ENCODE data around the gene PKN2. TPM values are rescaled to one million over a fixed set of nuclear protein-coding genes. Genes with fewer than 3 reads are reported as not detected.

Gene PKN2
- total RNA-seq: 22.6 and 28.7 TPM in 2 replicates
- polyA plus RNA-seq: 26.8 and 29.9 TPM in 2 replicates
- 14.2 and 17.3 TPM in 2 replicates for polyA plus RNA-seq (2012)
- 6.0 and 8.0 TPM in 2 replicates for polyA minus RNA-seq (ENCODE audit: low replicate concordance)

DNA sequence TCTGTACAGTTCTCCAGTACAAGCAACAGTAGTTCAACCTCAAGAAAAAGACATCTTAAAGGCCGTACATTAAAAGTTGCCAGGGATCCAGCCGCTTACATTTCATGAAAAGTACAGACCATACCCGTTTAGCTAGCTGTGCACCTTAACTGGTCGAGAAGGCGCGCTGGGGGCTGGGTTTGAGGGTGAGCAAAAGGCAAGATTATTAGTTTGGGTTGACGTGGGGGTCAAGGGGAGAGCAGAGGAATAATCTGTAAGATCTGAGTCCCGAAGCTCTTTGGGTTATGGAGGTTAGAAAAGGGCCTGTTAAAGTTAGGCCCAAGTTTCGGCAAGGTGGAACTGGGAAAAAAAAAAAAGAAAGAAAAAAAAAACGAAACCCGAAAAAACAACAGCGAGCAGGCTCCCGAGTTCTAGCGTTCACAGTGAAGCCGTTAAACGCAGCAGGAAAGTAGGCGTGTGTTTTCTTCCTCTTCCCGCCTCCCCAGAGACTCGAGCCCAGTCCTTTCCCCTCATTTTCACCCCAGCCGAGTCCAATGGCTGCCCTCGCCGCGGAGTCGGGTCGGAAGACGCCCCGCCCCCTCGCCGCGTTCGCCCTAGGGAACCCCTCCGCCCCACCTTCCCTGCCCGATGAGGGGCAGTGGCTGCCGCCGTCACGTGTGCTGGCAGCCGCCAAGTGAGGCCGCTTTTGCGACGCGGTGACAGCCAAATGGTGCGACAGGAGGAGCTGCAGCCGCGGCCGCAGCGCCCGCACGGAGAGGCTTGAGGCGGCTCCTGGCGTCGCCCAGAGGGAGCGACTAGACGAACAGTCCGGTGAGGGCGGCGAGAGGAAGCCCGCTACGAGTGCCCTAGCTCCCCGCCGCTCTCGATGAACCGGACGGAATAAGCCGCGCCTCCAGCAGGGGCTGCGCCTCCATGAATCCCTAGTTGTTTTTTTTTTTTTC, at the start of gene PKN2:
Gene PKN2, plus strand, starts transcription at position 733 of the 941 bp plus-strand sequence. CDS start 308 bp downstream, outside the sequence.
- Histone ChIP-seq H3K27me3 (ENCODE audit: control insufficient read depth, insufficient read depth, low read length) (no peaks in the 10 kb centered on the region), H4K20me1 (ENCODE audit: control insufficient read depth, extremely low read depth, insufficient read depth, low read length) (no peaks in the 10 kb centered on the region), H3K9me3 (ENCODE audit: control insufficient read depth, insufficient read depth, low read depth, low read length) (no peaks in the 10 kb centered on the region), H3K27ac (ENCODE audit: insufficient read depth, low read length) (peak within 1 kb of the TSS; percentile 73), H3K79me2 (ENCODE audit: control insufficient read depth, insufficient read depth, low read length) (peaks cover 37% of the 10 kb centered on the region), H3K4me1 (ENCODE audit: control insufficient read depth, extremely low read depth, insufficient read depth, low read length) (no peaks in the 10 kb centered on the region), H3K4me2 (ENCODE audit: extremely low read depth, insufficient read depth, low read length) (peak within 1 kb of the TSS; percentile 84), H2AFZ (ENCODE audit: low read length) (peak within 1 kb of the TSS; percentile 70), H3K9ac (ENCODE audit: insufficient read depth, low read length) (peak within 1 kb of the TSS; percentile 69), H3K4me3 (replicated peaks in 1 of 4; ENCODE audit: control extremely low read depth in 1 of 4, insufficient read depth in 1 of 4, low read depth in 3 of 4, low read length in 4 of 4) (peak within 1 kb of the TSS; percentile 71 to 99 (median 82)), H3K36me3 (ENCODE audit: control insufficient read depth, insufficient read depth, low read length) (no peaks in the 10 kb centered on the region)
- peak; percentile 98 to 99 for DNase-seq (ENCODE audit: low read depth in 2 of 2)
- TF ChIP-seq, protein P1, sequence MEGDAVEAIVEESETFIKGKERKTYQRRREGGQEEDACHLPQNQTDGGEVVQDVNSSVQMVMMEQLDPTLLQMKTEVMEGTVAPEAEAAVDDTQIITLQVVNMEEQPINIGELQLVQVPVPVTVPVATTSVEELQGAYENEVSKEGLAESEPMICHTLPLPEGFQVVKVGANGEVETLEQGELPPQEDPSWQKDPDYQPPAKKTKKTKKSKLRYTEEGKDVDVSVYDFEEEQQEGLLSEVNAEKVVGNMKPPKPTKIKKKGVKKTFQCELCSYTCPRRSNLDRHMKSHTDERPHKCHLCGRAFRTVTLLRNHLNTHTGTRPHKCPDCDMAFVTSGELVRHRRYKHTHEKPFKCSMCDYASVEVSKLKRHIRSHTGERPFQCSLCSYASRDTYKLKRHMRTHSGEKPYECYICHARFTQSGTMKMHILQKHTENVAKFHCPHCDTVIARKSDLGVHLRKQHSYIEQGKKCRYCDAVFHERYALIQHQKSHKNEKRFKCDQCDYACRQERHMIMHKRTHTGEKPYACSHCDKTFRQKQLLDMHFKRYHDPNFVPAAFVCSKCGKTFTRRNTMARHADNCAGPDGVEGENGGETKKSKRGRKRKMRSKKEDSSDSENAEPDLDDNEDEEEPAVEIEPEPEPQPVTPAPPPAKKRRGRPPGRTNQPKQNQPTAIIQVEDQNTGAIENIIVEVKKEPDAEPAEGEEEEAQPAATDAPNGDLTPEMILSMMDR (conservative IDR thresholded peaks at IDR 0.05 in 1 of 2, IDR thresholded peaks at IDR 0.05 in 1 of 2; ENCODE audit: low read depth in 1 of 2, low read length in 2 of 2): peak; percentile 4 to 9
- TF ChIP-seq EZH2 (IDR thresholded peaks at IDR 0.05; ENCODE audit: low read length, missing control alignments): no peak

DNA sequence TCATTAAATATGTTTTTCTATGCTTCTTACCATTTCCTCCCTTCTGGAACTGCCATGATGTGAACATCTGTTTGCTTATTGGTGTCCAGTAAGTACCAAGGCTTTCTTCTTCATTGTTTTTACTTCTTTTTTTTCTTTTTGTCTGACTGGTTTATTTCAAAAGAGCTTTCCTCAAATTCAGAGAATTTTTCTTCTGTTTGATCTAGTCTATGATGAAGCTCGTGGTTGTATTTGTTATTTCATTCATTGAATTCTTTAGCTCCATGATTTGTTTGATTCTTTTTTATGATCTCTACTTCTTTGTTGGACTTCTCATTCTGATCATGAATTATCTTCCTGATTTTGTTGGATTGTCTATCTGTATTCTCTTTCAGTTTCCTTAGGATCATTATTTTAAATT, 49.5 kb upstream of the PKN2 start:
- Histone ChIP-seq H3K36me3 (ENCODE audit: control insufficient read depth, insufficient read depth, low read length) (no peaks in the 10 kb centered on the region), H3K4me1 (ENCODE audit: control insufficient read depth, extremely low read depth, insufficient read depth, low read length) (no peaks in the 10 kb centered on the region), H2AFZ (ENCODE audit: low read length) (no peak overlapping the region), H3K79me2 (ENCODE audit: control insufficient read depth, insufficient read depth, low read length) (no peaks in the 10 kb centered on the region), H3K27ac (ENCODE audit: insufficient read depth, low read length) (no peak overlapping the region), H4K20me1 (ENCODE audit: control insufficient read depth, extremely low read depth, insufficient read depth, low read length) (peaks cover 2% of the 10 kb centered on the region), H3K27me3 (ENCODE audit: control insufficient read depth, insufficient read depth, low read length) (no peaks in the 10 kb centered on the region), H3K4me3 (replicated peaks in 1 of 4; ENCODE audit: control extremely low read depth in 1 of 4, insufficient read depth in 1 of 4, low read depth in 3 of 4, low read length in 4 of 4) (no peak overlapping the region), H3K4me2 (ENCODE audit: extremely low read depth, insufficient read depth, low read length) (no peak overlapping the region), H3K9ac (ENCODE audit: insufficient read depth, low read length) (no peak overlapping the region), H3K9me3 (ENCODE audit: control insufficient read depth, insufficient read depth, low read depth, low read length) (no peaks in the 10 kb centered on the region)
- TF ChIP-seq, protein P1 (conservative IDR thresholded peaks at IDR 0.05 in 1 of 2, IDR thresholded peaks at IDR 0.05 in 1 of 2; ENCODE audit: low read depth in 1 of 2, low read length in 2 of 2): no peak
- TF ChIP-seq EZH2 (IDR thresholded peaks at IDR 0.05; ENCODE audit: low read length, missing control alignments): no peak
- DNase-seq (ENCODE audit: low read depth in 2 of 2): no peak

DNA sequence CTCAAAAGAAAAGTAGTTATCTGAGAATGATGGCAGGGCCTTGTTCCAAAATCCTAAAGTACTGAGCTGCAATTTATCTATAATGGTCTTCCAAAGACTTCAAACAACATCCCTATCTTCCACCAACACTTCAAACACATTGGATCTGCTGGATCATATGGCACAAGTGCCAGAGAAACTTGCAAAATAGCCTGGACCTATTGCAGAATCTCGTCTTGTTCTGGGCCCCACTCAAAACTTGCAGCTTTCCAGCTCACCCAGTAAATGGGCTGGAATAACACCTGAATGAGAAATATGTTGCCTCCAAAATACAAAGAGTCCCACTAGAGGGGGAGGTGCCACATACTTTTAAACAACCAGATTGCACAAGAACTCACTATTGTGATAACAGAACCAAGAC, 44.0 kb upstream of the PKN2 start:
- Histone ChIP-seq H3K9ac (ENCODE audit: insufficient read depth, low read length) (no peak overlapping the region), H3K4me3 (replicated peaks in 1 of 4; ENCODE audit: control extremely low read depth in 1 of 4, insufficient read depth in 1 of 4, low read depth in 3 of 4, low read length in 4 of 4) (no peak overlapping the region), H3K27ac (ENCODE audit: insufficient read depth, low read length) (no peak overlapping the region), H3K79me2 (ENCODE audit: control insufficient read depth, insufficient read depth, low read length) (no peaks in the 10 kb centered on the region), H3K9me3 (ENCODE audit: control insufficient read depth, insufficient read depth, low read depth, low read length) (no peaks in the 10 kb centered on the region), H3K4me1 (ENCODE audit: control insufficient read depth, extremely low read depth, insufficient read depth, low read length) (no peaks in the 10 kb centered on the region), H3K36me3 (ENCODE audit: control insufficient read depth, insufficient read depth, low read length) (no peaks in the 10 kb centered on the region), H3K27me3 (ENCODE audit: control insufficient read depth, insufficient read depth, low read length) (no peaks in the 10 kb centered on the region), H3K4me2 (ENCODE audit: extremely low read depth, insufficient read depth, low read length) (no peak overlapping the region), H4K20me1 (ENCODE audit: control insufficient read depth, extremely low read depth, insufficient read depth, low read length) (no peaks in the 10 kb centered on the region), H2AFZ (ENCODE audit: low read length) (no peak overlapping the region)
- no peak for DNase-seq (ENCODE audit: low read depth in 2 of 2)
- no peak for TF ChIP-seq EZH2 (IDR thresholded peaks at IDR 0.05; ENCODE audit: low read length, missing control alignments)
- TF ChIP-seq, protein P1 (conservative IDR thresholded peaks at IDR 0.05 in 1 of 2, IDR thresholded peaks at IDR 0.05 in 1 of 2; ENCODE audit: low read depth in 1 of 2, low read length in 2 of 2): no peak

Measured in fibroblast of lung (primary cell).